OCI-LY7 (cell line): ENCODE measurements around the gene CLVS2.

Source experiments
- EZH2phosphoT487 ChIP-seq: fragments of 200-600 bp; sonication (generic); IDR thresholded peaks from 2 replicates; pipeline ENCODE4 v1.6.1; 2018; ENCODE audit warnings: low read depth, borderline replicate concordance, mild to moderate bottlenecking, mixed run types, antibody characterized with exemption, low read length, moderate library complexity, mixed read lengths
- TF ChIP-seq, protein P1 (sequence below): fragments of 200-600 bp; sonication (generic); conservative IDR thresholded peaks from 2 replicates; pipeline ENCODE4 v1.5.1; 2014; ENCODE audit warnings: mild to moderate bottlenecking, antibody characterized with exemption, low read length, moderate library complexity, mixed read lengths

- TF ChIP-seq, protein P1, sequence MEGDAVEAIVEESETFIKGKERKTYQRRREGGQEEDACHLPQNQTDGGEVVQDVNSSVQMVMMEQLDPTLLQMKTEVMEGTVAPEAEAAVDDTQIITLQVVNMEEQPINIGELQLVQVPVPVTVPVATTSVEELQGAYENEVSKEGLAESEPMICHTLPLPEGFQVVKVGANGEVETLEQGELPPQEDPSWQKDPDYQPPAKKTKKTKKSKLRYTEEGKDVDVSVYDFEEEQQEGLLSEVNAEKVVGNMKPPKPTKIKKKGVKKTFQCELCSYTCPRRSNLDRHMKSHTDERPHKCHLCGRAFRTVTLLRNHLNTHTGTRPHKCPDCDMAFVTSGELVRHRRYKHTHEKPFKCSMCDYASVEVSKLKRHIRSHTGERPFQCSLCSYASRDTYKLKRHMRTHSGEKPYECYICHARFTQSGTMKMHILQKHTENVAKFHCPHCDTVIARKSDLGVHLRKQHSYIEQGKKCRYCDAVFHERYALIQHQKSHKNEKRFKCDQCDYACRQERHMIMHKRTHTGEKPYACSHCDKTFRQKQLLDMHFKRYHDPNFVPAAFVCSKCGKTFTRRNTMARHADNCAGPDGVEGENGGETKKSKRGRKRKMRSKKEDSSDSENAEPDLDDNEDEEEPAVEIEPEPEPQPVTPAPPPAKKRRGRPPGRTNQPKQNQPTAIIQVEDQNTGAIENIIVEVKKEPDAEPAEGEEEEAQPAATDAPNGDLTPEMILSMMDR, result no peak
- TF ChIP-seq EZH2phosphoT487, result no peak
These were observed 78.6 kb downstream of the CLVS2 start for GRCh38 chr6:123074616-123075015.
